Activated B cell treated with CpG ODN at 0.5 μM for 24 hours (primary cell): ENCODE data around the gene PCNX2. TPM values are rescaled to one million over a fixed set of nuclear protein-coding genes. Genes with fewer than 3 reads are reported as not detected.

Experiments used
- ATAC-seq: fragments of 200-7000 bp; cut with Tn5 transposase; one replicate; pipeline ENCODE4 v1.10.0; 2021; ENCODE audit warnings: low read depth, mild to moderate bottlenecking, moderate library complexity
- CTCF ChIA-PET: fragments of 350-600 bp; sonication (Branson Sonifier 250); formaldehyde crosslinking; loops from one replicate; lab custom pipeline; 2021; ENCODE audit warnings: antibody characterized with exemption; lab: Charles Lee
- POLR2A ChIA-PET: fragments of 350-600 bp; sonication (Branson Sonifier 250); formaldehyde crosslinking; loops from one replicate; lab custom pipeline; 2021; ENCODE audit warnings: antibody characterized with exemption; lab: Charles Lee
- DNase-seq: peaks from one replicate; pipeline ENCODE4 v3.0.0; 2022
- H3K27ac Mint-ChIP-seq: one replicate; pipeline ENCODE4 v1.8.0; 2020; ENCODE audit warnings: mixed read lengths
- H3K27me3 Mint-ChIP-seq: one replicate; pipeline ENCODE4 v1.8.0; 2021; ENCODE audit warnings: mixed read lengths
- H3K36me3 Mint-ChIP-seq: one replicate; pipeline ENCODE4 v1.8.0; 2021; ENCODE audit warnings: low read depth, mixed read lengths
- H3K4me1 Mint-ChIP-seq: one replicate; pipeline ENCODE4 v1.8.0; 2021; ENCODE audit warnings: mixed read lengths
- H3K4me3 Mint-ChIP-seq: one replicate; pipeline ENCODE4 v1.8.0; 2020; ENCODE audit warnings: mild to moderate bottlenecking, mixed read lengths
- H3K9me3 Mint-ChIP-seq: one replicate; pipeline ENCODE4 v1.8.0; 2020; ENCODE audit warnings: mixed read lengths
- intact Hi-C: fragments of 100-400 bp; cut with micrococcal nuclease; formaldehyde crosslinking; loops from one replicate; pipeline ENCODE4 v1.15.1; 2024
- total RNA-seq: library from RNA; stranded (reverse); gene quantifications from 2 replicates; pipeline ENCODE4 v1.2.3, GENCODE V29; 2022
- TF ChIP-seq, protein P1 (sequence below): fragments of 200-600 bp; IDR thresholded peaks from one replicate; pipeline ENCODE4 v1.8.0; 2022; ENCODE audit warnings: antibody characterized with exemption, mild to moderate bottlenecking

The PCNX2 gene
- total RNA-seq, 1 donor from 2014 or later = 20.4 TPM

DNA sequence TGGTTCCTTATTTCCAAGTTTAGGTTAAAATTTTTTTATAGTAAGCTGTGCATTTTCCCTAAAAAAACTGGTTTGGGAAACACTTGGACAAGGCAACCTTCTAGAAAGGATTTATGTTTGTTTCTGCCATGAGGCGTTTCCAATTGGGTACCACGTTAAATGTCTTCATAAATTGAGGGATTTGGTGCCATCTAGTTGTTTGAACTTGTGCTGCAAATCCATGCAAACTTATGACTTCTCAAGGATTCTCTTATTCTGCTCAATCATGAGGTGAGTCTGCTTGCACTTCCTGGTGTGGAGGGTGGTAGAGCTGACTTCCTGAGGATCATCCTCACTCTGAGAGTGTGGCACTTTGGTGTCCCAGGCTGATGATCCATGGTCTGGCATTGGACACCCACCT is 123.3 kb downstream of the PCNX2 start:
- Mint-ChIP-seq H3K4me1 (no peaks in the 10 kb centered on the region), H3K27me3 (no peaks in the 10 kb centered on the region), H3K36me3 (peaks cover 32% of the 10 kb centered on the region), H3K9me3 (peaks cover 6% of the 10 kb centered on the region), H3K27ac (no peak overlapping the region), H3K4me3 (no peak overlapping the region)
- CTCF ChIA-PET = no interaction called here
- DNase-seq (no peak), ATAC-seq (no peak)
- intact Hi-C loops = no loop called here
- TF ChIP-seq, protein P1, sequence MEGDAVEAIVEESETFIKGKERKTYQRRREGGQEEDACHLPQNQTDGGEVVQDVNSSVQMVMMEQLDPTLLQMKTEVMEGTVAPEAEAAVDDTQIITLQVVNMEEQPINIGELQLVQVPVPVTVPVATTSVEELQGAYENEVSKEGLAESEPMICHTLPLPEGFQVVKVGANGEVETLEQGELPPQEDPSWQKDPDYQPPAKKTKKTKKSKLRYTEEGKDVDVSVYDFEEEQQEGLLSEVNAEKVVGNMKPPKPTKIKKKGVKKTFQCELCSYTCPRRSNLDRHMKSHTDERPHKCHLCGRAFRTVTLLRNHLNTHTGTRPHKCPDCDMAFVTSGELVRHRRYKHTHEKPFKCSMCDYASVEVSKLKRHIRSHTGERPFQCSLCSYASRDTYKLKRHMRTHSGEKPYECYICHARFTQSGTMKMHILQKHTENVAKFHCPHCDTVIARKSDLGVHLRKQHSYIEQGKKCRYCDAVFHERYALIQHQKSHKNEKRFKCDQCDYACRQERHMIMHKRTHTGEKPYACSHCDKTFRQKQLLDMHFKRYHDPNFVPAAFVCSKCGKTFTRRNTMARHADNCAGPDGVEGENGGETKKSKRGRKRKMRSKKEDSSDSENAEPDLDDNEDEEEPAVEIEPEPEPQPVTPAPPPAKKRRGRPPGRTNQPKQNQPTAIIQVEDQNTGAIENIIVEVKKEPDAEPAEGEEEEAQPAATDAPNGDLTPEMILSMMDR = no peak
- POLR2A ChIA-PET = no interaction called here

DNA sequence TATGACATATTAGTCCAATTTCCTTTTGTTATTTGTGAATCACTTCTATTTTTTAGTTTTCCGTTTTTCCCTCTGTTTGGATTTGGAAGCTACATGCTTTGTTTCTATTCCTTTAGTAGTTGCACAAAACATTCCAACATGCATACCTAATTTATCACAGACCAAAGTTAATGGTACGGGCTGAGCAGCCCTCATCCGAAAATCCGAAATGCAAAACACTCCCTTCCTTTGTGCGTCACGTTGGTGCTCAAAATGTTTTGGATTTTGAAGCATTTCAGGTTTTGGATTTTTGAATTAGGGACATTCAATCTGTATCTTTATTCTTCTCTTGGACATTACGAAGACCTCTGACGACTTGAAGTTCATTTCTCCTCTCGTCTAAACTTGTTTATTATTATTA is 124.8 kb downstream of the PCNX2 start:
- ChIA-PET POLR2A (no interaction called here), CTCF (no interaction called here)
- Mint-ChIP-seq H3K27ac (no peak overlapping the region), H3K4me3 (no peak overlapping the region), H3K36me3 (peaks cover 29% of the 10 kb centered on the region), H3K4me1 (no peaks in the 10 kb centered on the region), H3K27me3 (no peaks in the 10 kb centered on the region), H3K9me3 (peaks cover 4% of the 10 kb centered on the region)
- TF ChIP-seq, protein P1 = no peak
- no peak for ATAC-seq
- no peak for DNase-seq
- intact Hi-C loops = no loop called here

DNA sequence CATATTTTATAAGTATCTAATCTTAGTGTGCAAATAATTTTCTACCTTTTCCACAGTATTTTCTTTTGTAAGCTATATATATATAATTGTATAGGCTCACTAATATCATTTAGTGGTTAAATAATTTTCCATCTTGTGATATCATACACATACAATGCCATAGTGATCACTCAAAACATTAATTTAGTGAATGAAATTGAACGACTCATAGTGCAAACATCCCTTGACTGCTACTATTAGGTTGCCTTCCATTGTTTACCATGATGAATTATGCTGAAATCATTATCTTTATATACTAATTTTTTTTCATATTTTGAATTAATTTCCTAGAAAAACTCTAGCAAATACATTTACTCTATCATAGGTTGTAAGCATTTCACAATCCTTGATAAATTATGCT is 127.1 kb downstream of the PCNX2 start:
- peaks cover 32% of the 10 kb centered on the region for H3K36me3 Mint-ChIP-seq
- ATAC-seq = no peak
- no peaks in the 10 kb centered on the region for H3K27me3 Mint-ChIP-seq
- no peak overlapping the region for H3K4me3 Mint-ChIP-seq
- TF ChIP-seq, protein P1 = no peak
- ChIA-PET POLR2A (no interaction called here), CTCF (no interaction called here)
- H3K4me1 Mint-ChIP-seq = no peaks in the 10 kb centered on the region
- DNase-seq = no peak
- H3K27ac Mint-ChIP-seq = no peak overlapping the region
- peaks cover 15% of the 10 kb centered on the region for H3K9me3 Mint-ChIP-seq
- intact Hi-C loops = no loop called here

DNA sequence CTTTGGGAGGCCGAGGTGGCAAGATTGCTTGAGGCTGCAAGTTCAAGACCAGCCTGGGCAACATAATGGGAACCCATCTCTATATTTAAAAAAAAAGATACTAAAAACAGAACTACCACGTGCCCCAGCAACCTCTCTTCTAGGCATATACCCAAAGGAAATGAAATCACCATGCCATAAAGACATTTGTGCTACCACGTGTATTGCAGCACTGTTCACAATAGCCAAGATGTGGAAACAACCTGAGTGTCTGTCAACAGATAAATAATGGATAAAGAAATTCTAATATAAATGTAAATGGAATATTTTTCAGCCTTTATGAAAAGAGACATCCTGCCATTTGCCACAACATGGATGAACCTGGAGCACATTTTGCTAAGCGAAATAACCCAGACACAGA is 128.6 kb downstream of the PCNX2 start:
- H3K9me3 Mint-ChIP-seq = peaks cover 13% of the 10 kb centered on the region
- POLR2A ChIA-PET = no interaction called here
- no peak overlapping the region for H3K27ac Mint-ChIP-seq
- CTCF ChIA-PET = no interaction called here
- intact Hi-C loops = no loop called here
- peaks cover 22% of the 10 kb centered on the region for H3K36me3 Mint-ChIP-seq
- no peaks in the 10 kb centered on the region for H3K27me3 Mint-ChIP-seq
- TF ChIP-seq, protein P1 = no peak
- no peaks in the 10 kb centered on the region for H3K4me1 Mint-ChIP-seq
- H3K4me3 Mint-ChIP-seq = no peak overlapping the region
- DNase-seq (no peak), ATAC-seq (no peak)

DNA sequence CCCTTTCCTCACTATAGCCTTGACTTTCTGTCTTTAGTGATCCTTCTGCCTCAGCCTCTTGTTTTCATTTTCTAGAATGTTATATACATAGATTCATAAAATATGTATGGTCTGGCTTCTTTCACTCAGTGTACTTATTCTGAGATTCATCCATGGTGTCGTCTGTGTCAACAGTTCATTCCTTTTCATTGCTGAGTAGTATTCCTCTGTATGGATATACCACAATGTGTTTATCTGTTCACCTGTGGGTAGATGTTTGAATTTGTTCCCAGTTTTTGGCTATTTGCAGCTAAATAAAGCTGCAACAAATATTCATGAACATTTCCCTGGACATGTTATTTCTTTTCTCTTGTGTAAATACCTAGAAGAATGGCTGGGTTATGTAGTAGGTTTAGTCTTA is 131.8 kb downstream of the PCNX2 start:
- no peak for ATAC-seq
- H3K4me3 Mint-ChIP-seq = no peak overlapping the region
- H3K27me3 Mint-ChIP-seq = no peaks in the 10 kb centered on the region
- H3K9me3 Mint-ChIP-seq = peaks cover 12% of the 10 kb centered on the region
- H3K27ac Mint-ChIP-seq = no peak overlapping the region
- ChIA-PET CTCF (no interaction called here), POLR2A (no interaction called here)
- intact Hi-C loops = no loop called here
- TF ChIP-seq, protein P1 = no peak
- DNase-seq = no peak
- no peaks in the 10 kb centered on the region for H3K4me1 Mint-ChIP-seq
- H3K36me3 Mint-ChIP-seq = peaks cover 34% of the 10 kb centered on the region
